Activated naive CD8-positive, alpha-beta T cell treated with anti-CD3 and anti-CD28 coated beads, Interleukin-2, amount 50 U/mL, for 24 hours (primary cell): ENCODE data around the gene ARHGAP8.
"Not testable (repeated sequence)": the region's sequence is repeated elsewhere in the genome, so short reads cannot be mapped to it uniquely, and the experiment has no call there.

Experiments used
- ATAC-seq: fragments of 150-1000 bp; cut with Tn5 transposase; one replicate; pipeline ENCODE4 v1.10.0; 2021
- DNase-seq: peaks from one replicate; pipeline ENCODE4 v3.0.0; 2021
- H3K27ac Mint-ChIP-seq: one replicate; pipeline ENCODE4 v1.8.0; 2021; ENCODE audit warnings: mild to moderate bottlenecking, mixed read lengths
- H3K27me3 Mint-ChIP-seq: one replicate; pipeline ENCODE4 v1.8.0; 2021; ENCODE audit warnings: mixed read lengths
- H3K36me3 Mint-ChIP-seq: one replicate; pipeline ENCODE4 v1.8.0; 2021; ENCODE audit warnings: low read depth, mixed read lengths
- H3K4me1 Mint-ChIP-seq: one replicate; pipeline ENCODE4 v1.8.0; 2021; ENCODE audit warnings: mixed read lengths
- H3K4me3 Mint-ChIP-seq: one replicate; pipeline ENCODE4 v1.8.0; 2021; ENCODE audit warnings: mild to moderate bottlenecking, moderate library complexity, mixed read lengths
- H3K9me3 Mint-ChIP-seq: one replicate; pipeline ENCODE4 v1.8.0; 2021; ENCODE audit warnings: mixed read lengths

ARHGAP8 gene

DNA sequence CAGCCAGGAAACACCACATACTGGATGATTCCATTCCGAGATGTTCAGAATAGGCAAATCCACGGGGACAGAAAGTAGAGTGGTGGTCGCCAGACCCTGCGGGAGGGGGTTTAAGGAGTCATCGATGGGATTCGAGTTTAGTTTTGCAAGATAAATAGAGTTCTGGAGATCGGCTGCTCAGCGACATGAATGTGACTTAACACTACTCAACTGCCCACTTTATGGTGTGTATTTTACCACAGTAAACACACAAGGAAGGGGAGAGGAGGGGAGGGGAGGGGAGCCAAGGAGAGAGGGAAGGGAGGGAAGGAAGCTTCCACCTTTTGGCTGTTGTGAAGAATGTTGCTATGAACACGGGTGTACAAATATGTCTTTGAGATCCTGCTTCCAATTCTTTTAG lies 10.4 kb upstream of the ARHGAP8 start:
- Mint-ChIP-seq H3K36me3 (no peaks in the 10 kb centered on the region), H3K4me3 (no peak overlapping the region), H3K4me1 (no peaks in the 10 kb centered on the region), H3K27me3 (peaks cover 2% of the 10 kb centered on the region), H3K27ac (no peak overlapping the region), H3K9me3 (no peaks in the 10 kb centered on the region)
- no peak for DNase-seq
- no peak for ATAC-seq

DNA sequence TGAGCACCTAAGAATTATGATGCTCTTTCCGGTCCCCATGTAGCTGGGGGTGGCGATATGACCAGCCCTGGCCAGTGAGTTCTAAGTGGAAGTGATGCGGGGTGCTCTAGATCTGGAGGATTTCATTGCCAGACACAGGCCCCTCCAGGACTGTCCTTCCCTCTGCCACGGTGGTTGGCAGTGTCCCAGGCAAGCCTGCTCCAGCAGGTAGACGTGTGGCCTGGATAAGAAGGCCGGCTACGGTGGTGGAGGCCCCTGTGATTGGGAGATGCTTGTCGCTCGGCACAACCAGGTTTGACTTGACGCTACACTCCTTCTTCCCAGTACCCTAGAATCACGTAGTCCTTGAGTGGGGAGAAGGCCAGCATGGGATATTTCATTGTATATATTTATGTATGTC lies 9.1 kb upstream of the ARHGAP8 start:
- ATAC-seq (no peak), DNase-seq (no peak)
- Mint-ChIP-seq H3K27ac (no peak overlapping the region), H3K36me3 (no peaks in the 10 kb centered on the region), H3K27me3 (peaks cover 5% of the 10 kb centered on the region), H3K9me3 (no peaks in the 10 kb centered on the region), H3K4me3 (no peak overlapping the region), H3K4me1 (no peaks in the 10 kb centered on the region)

DNA sequence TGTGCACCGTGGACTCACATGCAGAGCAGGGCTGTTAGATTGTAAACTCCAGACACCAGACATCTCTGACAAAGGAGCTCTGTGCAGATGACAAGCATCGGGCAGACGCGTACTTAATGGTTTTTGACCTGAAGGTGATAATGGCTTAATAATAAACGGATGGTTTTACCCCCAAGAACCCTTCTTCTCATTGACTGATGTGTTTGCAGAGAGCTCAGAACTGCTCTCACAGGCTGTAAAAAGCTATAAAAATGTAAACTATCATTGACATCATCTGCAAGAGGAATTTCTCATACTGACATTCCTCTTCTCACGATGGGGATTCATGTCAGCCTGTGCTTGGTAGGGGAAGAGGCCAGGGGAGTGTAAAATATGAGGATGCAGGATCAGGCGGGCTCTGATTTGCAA lies 8.6 kb upstream of the ARHGAP8 start:
- no peak for DNase-seq
- ATAC-seq = no peak
- H3K27me3 Mint-ChIP-seq = peaks cover 5% of the 10 kb centered on the region
- no peaks in the 10 kb centered on the region for H3K9me3 Mint-ChIP-seq
- H3K27ac Mint-ChIP-seq = no peak overlapping the region
- H3K4me3 Mint-ChIP-seq = no peak overlapping the region
- H3K4me1 Mint-ChIP-seq = no peaks in the 10 kb centered on the region
- H3K36me3 Mint-ChIP-seq = no peaks in the 10 kb centered on the region

DNA sequence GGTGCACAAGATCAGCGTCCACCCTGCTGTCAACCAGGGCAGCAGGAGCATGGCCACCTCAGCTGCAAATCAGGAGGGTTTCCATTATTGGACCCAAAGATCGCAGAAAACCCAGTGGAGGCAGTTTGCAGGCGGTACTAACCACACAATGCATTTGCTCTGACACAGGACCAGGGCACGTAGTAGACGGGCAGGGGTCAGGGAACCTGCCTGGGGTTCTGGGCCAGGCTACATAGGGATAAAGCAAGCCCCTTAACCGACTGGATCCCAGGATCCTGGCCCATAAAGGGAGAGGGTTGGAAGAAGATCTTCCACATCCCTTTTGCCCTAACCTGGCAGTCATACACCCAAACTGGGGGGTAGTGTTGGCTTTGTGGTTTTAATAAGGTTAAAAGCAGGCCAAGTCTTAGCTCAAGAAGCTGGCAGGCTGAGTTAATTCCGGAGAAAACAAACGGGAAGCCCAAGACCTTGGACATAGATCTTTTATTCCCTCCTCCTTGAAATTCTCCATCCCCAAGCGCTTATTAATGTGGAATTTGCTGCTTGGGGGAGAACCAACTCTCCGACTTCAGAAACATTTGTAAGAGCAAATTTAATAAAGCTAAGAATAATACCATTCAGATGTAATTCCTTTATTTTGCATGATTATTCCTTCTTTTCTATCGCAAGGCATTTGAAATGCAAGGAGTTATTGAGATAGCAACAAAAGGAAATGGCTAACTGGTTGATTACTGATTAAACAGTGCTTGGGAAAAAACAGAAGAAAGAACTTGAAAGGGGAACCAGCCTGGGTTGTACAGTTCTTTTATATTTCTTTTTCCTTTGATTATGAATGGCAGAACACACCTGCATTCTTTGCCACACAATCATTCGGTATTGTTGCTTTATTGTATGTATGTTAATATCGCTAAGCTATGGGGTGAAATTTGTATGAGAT lies 6.3 kb upstream of the ARHGAP8 start:
- ATAC-seq = no peak
- Mint-ChIP-seq H3K36me3 (no peaks in the 10 kb centered on the region), H3K4me3 (no peak overlapping the region), H3K27ac (no peak overlapping the region), H3K27me3 (peaks cover 10% of the 10 kb centered on the region), H3K9me3 (no peaks in the 10 kb centered on the region), H3K4me1 (no peaks in the 10 kb centered on the region)
- DNase-seq = no peak

DNA sequence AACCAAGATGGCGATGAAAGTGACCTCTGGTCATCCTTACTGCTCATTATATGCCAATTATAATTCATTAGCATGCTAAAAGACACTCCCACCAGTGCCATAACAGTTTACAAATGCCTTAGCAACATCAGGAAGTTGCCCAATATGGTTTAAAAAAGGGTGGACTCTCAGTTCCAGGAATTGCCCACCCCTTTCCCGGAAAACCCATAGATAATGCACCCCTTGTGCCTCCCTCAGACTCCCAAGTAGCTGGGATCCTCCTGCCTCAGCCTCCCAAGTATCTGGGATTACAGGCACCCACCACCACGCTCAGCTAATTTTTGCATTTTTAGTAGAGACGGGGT lies 4.6 kb upstream of the ARHGAP8 start:
- not testable (repeated sequence) for H3K9me3 Mint-ChIP-seq, H3K4me1 Mint-ChIP-seq, DNase-seq, H3K36me3 Mint-ChIP-seq, ATAC-seq, H3K4me3 Mint-ChIP-seq, H3K27ac Mint-ChIP-seq
- H3K27me3 Mint-ChIP-seq = peaks cover 19% of the 10 kb centered on the region

DNA sequence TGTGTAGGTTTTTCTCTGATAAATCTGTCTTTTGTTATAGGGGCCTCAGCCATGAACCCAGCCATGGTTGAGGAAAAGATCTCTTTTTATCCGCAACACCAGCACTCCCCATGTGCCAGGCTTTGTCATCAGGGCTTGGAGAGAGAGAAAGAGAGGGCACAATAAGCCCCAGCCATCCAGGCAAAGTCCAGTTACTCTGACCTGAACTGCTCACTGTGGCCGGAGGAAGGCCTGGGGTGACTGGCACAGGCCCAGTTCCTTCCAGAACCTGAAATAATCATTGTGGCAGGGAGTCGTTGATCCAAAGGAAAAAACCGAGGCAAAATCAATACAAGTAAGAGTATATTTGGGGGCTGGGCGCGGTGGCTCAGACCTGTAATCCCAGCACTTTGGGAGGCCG lies 3.9 kb upstream of the ARHGAP8 start:
- no peak overlapping the region for H3K27ac Mint-ChIP-seq
- H3K9me3 Mint-ChIP-seq = no peaks in the 10 kb centered on the region
- H3K4me1 Mint-ChIP-seq = peaks cover 5% of the 10 kb centered on the region
- DNase-seq = no peak
- no peak overlapping the region for H3K4me3 Mint-ChIP-seq
- H3K36me3 Mint-ChIP-seq = no peaks in the 10 kb centered on the region
- H3K27me3 Mint-ChIP-seq = peaks cover 26% of the 10 kb centered on the region
- ATAC-seq = no peak

DNA sequence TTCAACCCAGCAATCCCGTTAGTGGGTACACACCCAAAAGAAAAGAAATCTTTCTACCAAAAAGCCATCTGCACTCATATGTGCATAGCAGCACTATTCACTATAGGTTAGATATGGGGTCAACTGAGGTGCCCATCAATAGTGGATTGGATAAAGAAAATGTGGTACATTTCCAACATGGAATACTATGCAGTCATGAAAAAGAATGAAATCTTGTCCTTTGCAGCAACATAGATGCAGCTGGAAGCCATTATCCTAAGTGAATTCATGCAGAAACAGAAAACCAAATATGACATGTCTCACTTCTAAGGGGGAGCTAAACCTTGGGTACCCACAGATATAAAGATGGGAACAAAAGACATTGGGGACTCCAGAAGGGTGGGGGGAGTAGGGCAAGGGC lies 1.9 kb upstream of the ARHGAP8 start:
- Mint-ChIP-seq H3K4me1 (peaks cover 5% of the 10 kb centered on the region), H3K36me3 (no peaks in the 10 kb centered on the region), H3K4me3 (no peak overlapping the region), H3K27me3 (peaks cover 42% of the 10 kb centered on the region), H3K27ac (no peak overlapping the region), H3K9me3 (no peaks in the 10 kb centered on the region)
- ATAC-seq (no peak), DNase-seq (no peak)

DNA sequence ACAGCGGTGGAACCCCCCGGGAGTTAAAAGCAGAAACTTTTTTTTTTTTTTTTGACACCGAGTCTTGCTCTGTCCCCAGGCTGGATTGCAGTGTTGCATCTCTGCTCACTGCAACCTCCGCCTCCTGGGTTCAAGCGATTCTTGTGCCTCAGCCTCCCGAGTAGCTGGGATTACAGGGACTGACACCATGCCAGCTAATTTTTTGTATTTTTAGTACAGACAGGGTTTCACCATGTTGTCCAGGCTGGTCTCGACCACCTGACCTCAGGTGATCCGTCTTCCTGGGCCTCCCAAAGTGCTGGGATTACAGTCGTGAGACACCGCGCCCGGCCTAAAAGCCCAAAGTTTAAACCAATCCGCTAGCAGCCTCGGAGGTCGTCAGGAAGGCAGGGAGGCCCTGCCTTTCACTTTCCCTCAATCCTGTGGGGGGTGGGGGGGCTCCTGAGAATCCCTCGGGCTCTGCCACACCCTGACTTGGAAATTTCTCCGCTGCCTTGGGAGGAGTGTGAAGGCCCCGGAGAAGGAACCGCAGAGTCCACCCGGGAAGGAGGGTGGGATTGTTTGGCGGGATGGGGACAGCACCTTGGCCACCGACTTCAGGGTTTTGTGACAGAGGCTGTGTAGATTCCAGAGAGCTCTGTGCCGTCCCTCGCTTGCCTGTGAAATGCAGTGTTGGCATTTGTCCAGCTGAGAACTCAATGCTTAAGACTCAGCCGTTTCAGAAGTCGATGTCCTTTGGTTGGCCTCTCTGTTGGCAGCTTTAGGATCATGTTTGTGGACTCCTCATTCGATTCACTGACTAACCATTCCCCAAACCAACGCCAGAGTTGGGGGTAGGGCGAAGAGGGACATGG lies 1.0 kb downstream of the ARHGAP8 start:
- H3K27ac Mint-ChIP-seq = no peak overlapping the region
- DNase-seq (no peak), ATAC-seq (no peak)
- peaks cover 5% of the 10 kb centered on the region for H3K4me1 Mint-ChIP-seq
- H3K9me3 Mint-ChIP-seq = no peaks in the 10 kb centered on the region
- peaks cover 50% of the 10 kb centered on the region for H3K27me3 Mint-ChIP-seq
- H3K36me3 Mint-ChIP-seq = no peaks in the 10 kb centered on the region
- peak overlapping the region; percentile 64 for H3K4me3 Mint-ChIP-seq

DNA sequence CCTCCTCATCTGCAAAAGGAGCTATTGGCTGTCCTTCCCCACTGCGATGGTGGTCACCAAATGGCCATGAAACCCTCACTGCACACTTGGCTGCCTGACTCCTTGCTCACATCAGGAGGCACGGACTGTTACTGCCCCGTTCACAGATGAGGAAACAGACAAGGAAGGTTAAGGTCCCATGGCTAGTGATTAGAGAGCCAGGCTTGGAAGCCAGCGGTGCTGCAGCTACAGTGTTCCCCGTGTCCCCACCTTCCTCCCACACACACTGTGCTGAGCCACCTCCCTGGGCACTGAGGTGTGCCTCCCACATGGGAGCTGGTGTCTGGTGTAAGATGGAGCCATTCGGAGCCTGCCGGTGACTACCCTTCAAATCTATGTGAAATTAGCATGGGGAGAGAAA lies 2.6 kb downstream of the ARHGAP8 start:
- no peak overlapping the region for H3K27ac Mint-ChIP-seq
- no peaks in the 10 kb centered on the region for H3K9me3 Mint-ChIP-seq
- DNase-seq = no peak
- H3K4me1 Mint-ChIP-seq = peaks cover 5% of the 10 kb centered on the region
- ATAC-seq = no peak
- peaks cover 51% of the 10 kb centered on the region for H3K27me3 Mint-ChIP-seq
- no peak overlapping the region for H3K4me3 Mint-ChIP-seq
- H3K36me3 Mint-ChIP-seq = no peaks in the 10 kb centered on the region

DNA sequence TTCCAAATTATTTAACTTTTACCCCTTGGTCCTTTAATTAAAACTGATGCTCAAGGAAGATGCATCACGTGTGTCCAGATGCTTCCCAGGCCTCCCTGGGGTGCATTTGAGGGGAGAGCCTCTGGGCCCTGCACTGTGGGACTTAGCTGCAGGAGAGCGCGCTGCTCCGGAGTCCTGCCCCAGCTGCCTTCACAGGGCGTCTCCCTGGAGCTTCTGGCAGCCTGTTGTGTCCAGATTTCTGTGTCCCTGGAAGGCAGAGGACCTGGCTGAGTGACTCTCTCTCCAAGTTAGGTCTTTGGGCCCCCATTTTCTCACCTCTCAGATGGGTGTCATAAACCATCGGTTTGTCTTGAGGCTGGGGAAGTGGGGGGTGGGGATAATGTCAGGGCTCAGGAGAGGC lies 3.0 kb downstream of the ARHGAP8 start:
- DNase-seq (no peak), ATAC-seq (no peak)
- no peaks in the 10 kb centered on the region for H3K9me3 Mint-ChIP-seq
- peaks cover 5% of the 10 kb centered on the region for H3K4me1 Mint-ChIP-seq
- peaks cover 49% of the 10 kb centered on the region for H3K27me3 Mint-ChIP-seq
- no peak overlapping the region for H3K4me3 Mint-ChIP-seq
- H3K36me3 Mint-ChIP-seq = no peaks in the 10 kb centered on the region
- no peak overlapping the region for H3K27ac Mint-ChIP-seq

DNA sequence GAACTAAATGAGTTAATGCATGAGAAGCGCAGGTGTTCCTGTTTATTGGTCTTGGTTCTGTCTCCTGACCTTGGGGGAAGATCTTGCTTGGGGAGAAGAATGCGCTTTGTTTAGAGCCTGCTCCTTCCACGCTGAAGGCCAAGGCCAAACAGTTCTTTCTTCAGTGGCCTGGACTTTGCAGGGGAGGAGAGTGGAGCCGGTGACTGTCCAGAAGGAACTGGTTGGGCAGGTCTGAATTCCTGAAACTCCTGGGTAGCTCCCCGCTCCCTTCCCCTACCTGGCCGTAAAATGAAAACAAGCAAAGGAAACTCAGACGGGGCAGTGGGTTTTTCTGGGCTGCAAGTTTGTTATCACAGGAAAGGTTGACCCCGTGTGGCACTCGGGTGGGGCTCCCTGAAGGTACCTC lies 3.6 kb downstream of the ARHGAP8 start:
- Mint-ChIP-seq H3K9me3 (no peaks in the 10 kb centered on the region), H3K36me3 (no peaks in the 10 kb centered on the region), H3K27me3 (peaks cover 49% of the 10 kb centered on the region)

DNA sequence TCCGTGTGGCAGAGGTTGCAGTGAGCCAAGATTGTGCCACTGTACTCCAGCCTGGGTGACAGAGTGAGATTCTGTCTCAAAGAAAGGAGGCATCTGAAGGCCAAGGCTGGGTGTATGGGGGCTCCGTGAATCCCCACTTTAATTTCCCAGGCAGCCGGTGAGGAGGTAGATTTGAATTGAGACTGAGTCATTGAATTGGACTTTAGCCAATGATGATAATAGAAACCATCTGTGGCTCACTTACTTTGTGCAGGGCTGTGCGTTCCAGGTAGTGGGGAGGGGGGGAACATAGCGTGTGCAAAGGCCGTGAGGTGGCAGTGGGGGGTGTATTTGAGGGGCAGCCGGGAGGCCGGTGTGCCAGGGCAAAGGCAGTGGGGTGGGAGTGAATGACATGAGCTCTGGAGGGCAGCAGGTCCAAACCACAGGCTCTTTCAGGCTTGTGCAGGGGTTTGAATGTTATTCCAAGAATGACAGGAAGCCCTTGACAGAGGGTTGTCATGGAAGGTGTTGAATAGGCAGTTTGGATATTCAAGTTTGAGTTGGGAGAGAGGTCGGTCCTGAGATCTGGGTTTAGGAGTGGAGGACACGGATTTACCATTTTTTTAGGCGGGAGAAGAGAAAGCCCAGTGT lies 6.1 kb downstream of the ARHGAP8 start:
- Mint-ChIP-seq H3K27me3 (peaks cover 33% of the 10 kb centered on the region), H3K27ac (no peak overlapping the region), H3K4me1 (no peaks in the 10 kb centered on the region), H3K36me3 (no peaks in the 10 kb centered on the region), H3K4me3 (no peak overlapping the region), H3K9me3 (peaks cover 9% of the 10 kb centered on the region)
- no peak for DNase-seq
- no peak for ATAC-seq

More for the DNA sequence above, 3.6 kb downstream of the ARHGAP8 start:
- Mint-ChIP-seq H3K27ac (no peak overlapping the region), H3K4me3 (no peak overlapping the region), H3K4me1 (peaks cover 5% of the 10 kb centered on the region)
- DNase-seq (no peak), ATAC-seq (no peak)

DNA sequence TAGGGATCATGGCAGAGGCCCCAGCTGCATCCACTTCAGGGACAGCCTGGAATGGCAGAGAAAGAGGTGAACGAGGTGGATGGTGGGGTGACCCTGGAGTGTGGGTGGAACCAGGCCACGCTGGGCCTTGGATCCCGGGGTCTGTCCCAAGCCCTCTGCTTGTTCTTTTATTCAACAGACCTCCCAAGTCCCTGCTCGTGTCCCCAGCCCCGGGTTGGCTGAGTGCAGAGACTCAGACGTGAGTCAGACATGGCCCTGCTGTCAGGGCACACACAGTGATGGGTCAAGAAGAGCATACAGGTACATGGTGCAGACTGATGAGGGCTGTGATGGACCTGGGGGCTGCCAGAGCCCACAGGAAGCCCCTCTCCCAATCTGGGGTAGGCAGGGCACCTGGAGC lies 6.6 kb downstream of the ARHGAP8 start:
- peaks cover 9% of the 10 kb centered on the region for H3K9me3 Mint-ChIP-seq
- no peak for ATAC-seq
- no peak overlapping the region for H3K27ac Mint-ChIP-seq
- H3K27me3 Mint-ChIP-seq = peaks cover 28% of the 10 kb centered on the region
- DNase-seq = no peak
- H3K36me3 Mint-ChIP-seq = no peaks in the 10 kb centered on the region
- no peaks in the 10 kb centered on the region for H3K4me1 Mint-ChIP-seq
- H3K4me3 Mint-ChIP-seq = no peak overlapping the region

DNA sequence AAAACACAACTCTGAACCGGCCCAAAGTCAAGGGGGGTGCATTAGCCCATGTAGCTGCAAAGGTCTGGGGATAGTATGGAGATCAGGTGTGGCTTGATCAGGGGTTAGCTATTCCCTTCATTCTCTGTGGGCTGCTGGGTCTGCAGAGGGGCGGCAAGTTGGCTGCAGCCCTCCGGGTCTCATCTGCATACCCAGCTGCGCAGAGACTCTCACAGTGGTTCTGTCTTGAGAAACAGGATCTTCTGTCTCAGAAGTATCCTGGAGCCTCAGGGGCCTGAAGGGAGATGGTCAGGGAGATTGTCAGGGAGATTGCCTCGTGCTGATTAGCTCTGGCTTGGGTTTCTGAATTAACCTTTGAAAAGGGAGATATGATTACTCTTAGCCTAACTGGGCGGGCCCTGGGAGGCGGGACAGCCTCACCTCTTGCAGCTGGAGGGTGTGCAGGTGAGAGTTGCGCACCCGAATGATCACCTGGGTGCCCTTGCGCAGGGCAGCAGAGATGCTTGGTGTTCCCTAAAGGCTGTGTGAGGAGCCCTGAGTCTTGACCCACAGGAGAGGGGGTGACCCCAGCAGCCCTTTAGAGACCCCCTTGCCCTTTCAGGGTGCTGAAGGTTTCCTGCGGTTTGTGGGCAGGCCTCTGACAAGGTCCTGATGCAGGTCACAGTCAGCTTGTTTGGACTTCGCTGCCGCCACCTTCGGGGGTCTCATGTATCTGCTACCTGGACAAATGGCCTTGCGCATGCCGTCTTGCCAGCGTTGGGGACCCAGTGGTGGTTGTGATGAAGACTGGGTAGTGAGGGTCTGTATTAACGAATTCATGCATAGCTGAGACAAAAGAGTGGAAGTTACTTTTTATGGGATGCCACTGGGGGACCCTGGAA lies 7.3 kb downstream of the ARHGAP8 start:
- no peaks in the 10 kb centered on the region for H3K4me1 Mint-ChIP-seq
- H3K9me3 Mint-ChIP-seq = peaks cover 9% of the 10 kb centered on the region
- no peak overlapping the region for H3K27ac Mint-ChIP-seq
- no peaks in the 10 kb centered on the region for H3K36me3 Mint-ChIP-seq
- H3K27me3 Mint-ChIP-seq = peaks cover 22% of the 10 kb centered on the region
- no peak overlapping the region for H3K4me3 Mint-ChIP-seq
- no peak for ATAC-seq
- DNase-seq = no peak
